Right lobe of liver (tissue), 4 donors: Measurements from ENCODE around the gene LCE4A.

ENCODE experiments used
- CTCF ChIP-seq, 4 donors: fragments of 200-600 bp in 3 of 4; fragments of 450-650 bp in 1 of 4; IDR thresholded peaks; one replicate each; pipeline versions ENCODE4 v1.5.1 to v1.8.0; 2016 to 2022; ENCODE audit warnings: antibody characterized with exemption in 4 of 4, mild to moderate bottlenecking in 2 of 4
- POLR2A ChIP-seq: fragments of 450-650 bp; IDR thresholded peaks from one replicate; pipeline ENCODE4 v1.6.1; 2017; ENCODE audit warnings: antibody characterized with exemption, mild to moderate bottlenecking
- donor health status: DM: no; HTN: no; CAD: no.
- donor health status: DM: no; HTN: no; CAD: no.
- donor health status: DM: no; HTN: yes; CAD: no.

GRCh38 chr1:152758636-152759035, 50.7 kb downstream of the LCE4A start:
- TF ChIP-seq CTCF (IDR thresholded peaks at IDR 0.05) (no peak), POLR2A (no peak)
